HCT116 (cell line): Measurements from ENCODE around the gene AP3B1.

Experiments
- CTCF ChIP-seq, 3 experiments: fragments of 200-600 bp in 1 of 3; sonication (generic) in 1 of 3; IDR thresholded peaks in 2 of 3; conservative IDR thresholded peaks in 1 of 3; 2 replicates each; pipeline ENCODE4 v1.5.1; 2012 to 2017; ENCODE audit warnings: low read depth in 2 of 3, low read length in 2 of 3, antibody characterized with exemption in 1 of 3, borderline replicate concordance in 1 of 3, control low read depth in 1 of 3, mild to moderate bottlenecking in 1 of 3, mixed read lengths in 1 of 3, mixed run types in 1 of 3, moderate library complexity in 1 of 3; ENCODE audit not compliant: insufficient read depth in 1 of 3
- EGR1 ChIP-seq: IDR thresholded peaks from 2 replicates; pipeline ENCODE4 v1.6.1; 2012; ENCODE audit warnings: low read depth
- EZH2 ChIP-seq: fragments of 200-600 bp; sonication (generic); IDR thresholded peaks from 2 replicates; pipeline ENCODE4 v1.6.1; 2017; ENCODE audit warnings: antibody characterized with exemption, mixed run types
- POLR2AphosphoS5 ChIP-seq: IDR thresholded peaks from 2 replicates; pipeline ENCODE4 v1.6.1; 2011; ENCODE audit warnings: mild to moderate bottlenecking, low read depth, low read length, moderate library complexity
- REST ChIP-seq: IDR thresholded peaks from 2 replicates; pipeline ENCODE4 v1.6.1; 2012; ENCODE audit warnings: low read depth
- SP1 ChIP-seq: IDR thresholded peaks from 2 replicates; pipeline ENCODE4 v1.6.1; 2012; ENCODE audit warnings: low read depth
- SRF ChIP-seq: IDR thresholded peaks from 2 replicates; pipeline ENCODE4 v1.6.1; 2012; ENCODE audit warnings: low read depth
- TCF7L2 ChIP-seq: IDR thresholded peaks from 2 replicates; pipeline ENCODE4 v1.7.0; 2011; ENCODE audit warnings: borderline replicate concordance, inconsistent platforms; ENCODE audit not compliant: insufficient read depth, insufficient read length; ENCODE audit errors: extremely low read depth
- ZNF274 ChIP-seq: fragments of 200-500 bp; sonication (Bioruptor generic); IDR thresholded peaks from 2 replicates; pipeline ENCODE4 v1.6.1; 2014; ENCODE audit warnings: mild to moderate bottlenecking, low read depth, low read length, inconsistent platforms

GRCh38 chr5:78046006-78046405 is 248.5 kb downstream of the AP3B1 start:
- TF ChIP-seq SP1 (no peak), REST (no peak), SRF (no peak), POLR2AphosphoS5 (no peak), CTCF (IDR thresholded peaks at IDR 0.05 in 2 of 3, conservative IDR thresholded peaks at IDR 0.05 in 1 of 3; ENCODE audit: borderline replicate concordance in 1 of 3, insufficient read depth in 1 of 3, low read depth in 2 of 3, low read length in 2 of 3) (no peak), EZH2 (no peak), EGR1 (no peak), ZNF274 (no peak), TCF7L2 (no peak)
